Left lung (tissue), 10 donors: ENCODE measurements around the gene NMRK1. TPM values are rescaled to one million over a fixed set of nuclear protein-coding genes. Genes with fewer than 3 reads are reported as not detected.

Experiments
- ATAC-seq: fragments of 200-7000 bp; cut with Tn5 transposase; one replicate; pipeline ENCODE4 v1.9.1; 2020; ENCODE audit warnings: moderate library complexity
- DNase-seq, 4 donors: peaks; one replicate each; pipeline ENCODE4 v3.0.0-alpha.2; 2013 to 2020
- H3K27ac ChIP-seq, 2 donors: fragments of 200-600 bp; sonication (generic) in 1 of 2; one replicate each; pipeline versions ENCODE4 v1.5.0 to v1.8.0; 2020 to 2021
- H3K27me3 ChIP-seq, 2 donors: fragments of 200-600 bp; sonication (generic) in 1 of 2; one replicate each; pipeline versions ENCODE4 v1.5.0 to v1.8.0; 2020 to 2021
- H3K36me3 ChIP-seq, 2 donors: fragments of 200-600 bp; sonication (generic) in 1 of 2; one replicate each; pipeline versions ENCODE4 v1.5.0 to v1.8.0; 2020 to 2021
- H3K4me1 ChIP-seq, 2 donors: fragments of 200-600 bp; one replicate each; pipeline ENCODE4 v1.8.0; 2021
- H3K4me3 ChIP-seq, 2 donors: fragments of 200-600 bp; sonication (generic) in 1 of 2; one replicate each; pipeline versions ENCODE4 v1.5.0 to v1.8.0; 2020 to 2021; ENCODE audit warnings: mild to moderate bottlenecking in 1 of 2
- H3K9me3 ChIP-seq, 2 donors: fragments of 200-600 bp; sonication (generic) in 1 of 2; one replicate each; pipeline versions ENCODE4 v1.5.0 to v1.8.0; 2020 to 2021
- CTCF ChIP-seq, 2 donors: fragments of 200-600 bp; sonication (generic) in 1 of 2; IDR thresholded peaks; one replicate each; pipeline versions ENCODE4 v1.5.0 to v1.8.0; 2021; ENCODE audit warnings: antibody characterized with exemption in 2 of 2
- intact Hi-C, 2 donors: fragments of 100-400 bp; cut with DNase I; formaldehyde crosslinking; loops; one replicate each; pipeline versions ENCODE4 v1.11.2 to v1.14.2; 2022
- polyA plus RNA-seq, 6 donors: library from polyadenylated mRNA; unstranded; fragments of 120-200 nt; gene quantifications; one replicate each; pipeline ENCODE4 v1.2.1, GENCODE V29; 2013; ENCODE audit not compliant: insufficient read length in 6 of 6
- total RNA-seq, 2 donors: library from RNA; stranded (reverse); fragmentation: NEBNext Ultra II Directional; extraction: Animal tissue kit (Norgen Biotek cat#: 25700); gene quantifications; one replicate each; pipeline ENCODE4 v1.2.1, GENCODE V29; 2021
- donor health status: DM: no; HTN: yes; CAD: no.
- donor health status: DM: no; HTN: no; CAD: no.

The NMRK1 gene
- total and polyA plus RNA-seq, 8 donors, result 26.0 to 60.1 (median 37.2) TPM

DNA sequence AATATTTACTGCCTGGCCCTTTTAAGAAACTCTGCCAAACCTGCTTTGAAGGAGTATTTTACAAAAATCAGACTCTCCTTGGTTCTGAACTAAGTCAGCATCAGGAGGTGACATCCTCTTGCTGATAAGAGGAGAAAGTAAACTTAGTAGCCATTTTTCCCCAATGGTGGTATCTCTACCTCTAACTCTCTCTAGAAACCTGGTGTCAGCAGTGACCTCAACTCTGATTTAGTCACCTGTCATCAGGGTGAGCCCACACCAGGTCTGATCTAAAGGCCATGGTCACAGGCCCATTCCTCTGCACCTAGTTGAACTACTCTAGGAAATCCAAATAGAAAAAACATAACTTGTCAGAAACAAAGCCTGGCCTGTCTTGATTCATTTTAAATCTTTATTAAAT lies 64.1 kb downstream of the NMRK1 start:
- peaks cover 10 to 22% of the 10 kb centered on the region in 2 donors for H3K4me1 ChIP-seq
- ATAC-seq (no peak), DNase-seq (no peak)
- intact Hi-C loops, result no loop called here
- TF ChIP-seq CTCF (IDR thresholded peaks at IDR 0.05), result no peak
- H3K4me3 ChIP-seq, result no peak overlapping the region
- H3K27me3 ChIP-seq, result no peaks in the 10 kb centered on the region
- no peaks in the 10 kb centered on the region for H3K9me3 ChIP-seq
- H3K27ac ChIP-seq, result no peak overlapping the region
- H3K36me3 ChIP-seq, result no peaks in the 10 kb centered on the region

- no peaks in the 10 kb centered on the region for H3K27me3 ChIP-seq
- no peaks in the 10 kb centered on the region for H3K4me1 ChIP-seq
- H3K9me3 ChIP-seq, result no peaks in the 10 kb centered on the region
- intact Hi-C loops, result no loop called here
- H3K27ac ChIP-seq, result no peak overlapping the region
- no peak for DNase-seq
- H3K4me3 ChIP-seq, result no peak overlapping the region
- no peaks in the 10 kb centered on the region for H3K36me3 ChIP-seq
- no peak for ATAC-seq
- TF ChIP-seq CTCF (IDR thresholded peaks at IDR 0.05), result no peak
Observed at GRCh38 chr9:75019654-75020053, 68.3 kb downstream of the NMRK1 start.

- no peaks in the 10 kb centered on the region for H3K4me1 ChIP-seq
- no peak overlapping the region for H3K4me3 ChIP-seq
- no peaks in the 10 kb centered on the region for H3K36me3 ChIP-seq
- H3K27me3 ChIP-seq, result no peaks in the 10 kb centered on the region
- TF ChIP-seq CTCF (IDR thresholded peaks at IDR 0.05), result no peak
- DNase-seq, result no peak
- ATAC-seq, result peak; percentile 74
- no peak overlapping the region for H3K27ac ChIP-seq
- H3K9me3 ChIP-seq, result no peaks in the 10 kb centered on the region
- intact Hi-C loops, result no loop called here
Observed at GRCh38 chr9:75019022-75019421, 68.9 kb downstream of the NMRK1 start.

DNA sequence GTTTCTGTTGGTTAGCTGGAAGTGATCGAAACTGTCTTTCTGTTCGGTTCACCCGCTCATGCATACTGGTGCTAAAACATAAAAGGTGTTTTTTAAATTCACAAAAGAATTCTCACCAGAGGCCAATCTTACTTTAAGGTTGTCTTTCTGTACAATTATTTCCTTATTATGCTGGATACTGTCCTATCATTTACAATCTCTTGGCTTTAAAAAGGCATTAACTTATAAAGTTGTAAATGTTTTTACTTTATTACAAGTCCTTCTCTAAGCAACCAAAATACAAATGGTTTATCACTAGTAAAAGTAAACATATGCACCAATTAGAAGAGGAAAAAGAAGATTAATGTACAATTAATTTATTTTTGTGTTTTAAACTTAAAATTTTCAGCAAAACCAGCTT lies 70.6 kb downstream of the NMRK1 start:
- no peak for TF ChIP-seq CTCF (IDR thresholded peaks at IDR 0.05)
- Histone ChIP-seq H3K27me3 (no peaks in the 10 kb centered on the region), H3K27ac (no peak overlapping the region), H3K36me3 (peaks cover 0 to under 1% of the 10 kb centered on the region in 2 donors), H3K4me1 (no peaks in the 10 kb centered on the region), H3K4me3 (no peak overlapping the region), H3K9me3 (no peaks in the 10 kb centered on the region)
- DNase-seq (no peak), ATAC-seq (no peak)
- intact Hi-C loops, result no loop called here

- TF ChIP-seq CTCF (IDR thresholded peaks at IDR 0.05), result no peak
- no peak for DNase-seq
- intact Hi-C loops, result no loop called here
- Histone ChIP-seq H3K4me3 (no peak overlapping the region), H3K27me3 (no peaks in the 10 kb centered on the region), H3K36me3 (peaks cover 0 to 8% of the 10 kb centered on the region in 2 donors), H3K27ac (no peak overlapping the region), H3K4me1 (no peaks in the 10 kb centered on the region), H3K9me3 (no peaks in the 10 kb centered on the region)
- no peak for ATAC-seq
Observed at GRCh38 chr9:75013735-75014134, 74.2 kb downstream of the NMRK1 start.

Other genes with a start within 250 kb of the NMRK1 start
- gene TRPM6, start 200.2 kb downstream of the NMRK1 start, total RNA-seq, result 1 to 10 TPM in 1 of 2 donors, under 1 TPM in 1; 0.82 to 3.8 TPM
- gene TRPM6, start 200.2 kb downstream of the NMRK1 start, polyA plus RNA-seq, result 1 to 10 TPM in 1 of 6 donors, under 1 TPM in 5; 0.43 to 1.0 (median 0.65) TPM
- 1 to 10 TPM; 5.2 TPM for gene C9orf40, start 135.2 kb downstream of the NMRK1 start, total RNA-seq
- gene C9orf40, start 135.2 kb downstream of the NMRK1 start, polyA plus RNA-seq, result 1 to 10 TPM; 5.2 to 7.1 (median 6.8) TPM
- gene CARNMT1, start 59.9 kb downstream of the NMRK1 start, total RNA-seq, result 10 to 100 TPM; 21.9 to 22.4 TPM
- gene CARNMT1, start 59.9 kb downstream of the NMRK1 start, polyA plus RNA-seq, result 10 to 100 TPM; 16.1 to 20.0 (median 17.0) TPM
- 10 to 100 TPM; 62.4 to 94.7 TPM for gene OSTF1, start 359 bp upstream of the NMRK1 start, total RNA-seq
- gene OSTF1, start 359 bp upstream of the NMRK1 start, polyA plus RNA-seq, result 10 to 100 TPM; 54.8 to 75.8 (median 61.0) TPM